ENCODE measurements around the gene ADGRL3.

GRCh38 chr4:62004881-62005280, 804.8 kb downstream of the ADGRL3 start:
- TF ChIP-seq ZNF701 (tag by site-specific recombination; IDR thresholded peaks at IDR 0.05) (no peak), CTCF (tag by site-specific recombination; IDR thresholded peaks at IDR 0.05) (no peak), ZBTB8A (tag by site-specific recombination; IDR thresholded peaks at IDR 0.05) (no peak), ZNF274 (IDR thresholded peaks at IDR 0.05; ENCODE audit: low read length) (no peak), ZNF274 (tag by site-specific recombination; IDR thresholded peaks at IDR 0.05; ENCODE audit: borderline replicate concordance) (no peak), ZFP37 (tag by site-specific recombination; IDR thresholded peaks at IDR 0.05) (no peak), ZNF580 (tag by site-specific recombination; IDR thresholded peaks at IDR 0.05) (no peak), ZNF549 (tag by site-specific recombination; IDR thresholded peaks at IDR 0.05) (no peak), ZNF184 (tag by site-specific recombination; IDR thresholded peaks at IDR 0.05) (no peak)

All from HEK293 (cell line).